Stimulated activated CD8-positive, alpha-beta memory T cell treated with anti-CD3 and anti-CD28 coated beads, Interleukin-15, amount 100 ng/mL, for 1 hour (primary cell): Measurements from ENCODE around the gene STBD1.
"Not testable (repeated sequence)": the region's sequence is repeated elsewhere in the genome, so short reads cannot be mapped to it uniquely, and the experiment has no call there.

ENCODE experiments used
- DNase-seq: peaks from one replicate; pipeline ENCODE4 v3.0.0-alpha.2; 2020; ENCODE audit warnings: low read depth

Gene STBD1

DNA sequence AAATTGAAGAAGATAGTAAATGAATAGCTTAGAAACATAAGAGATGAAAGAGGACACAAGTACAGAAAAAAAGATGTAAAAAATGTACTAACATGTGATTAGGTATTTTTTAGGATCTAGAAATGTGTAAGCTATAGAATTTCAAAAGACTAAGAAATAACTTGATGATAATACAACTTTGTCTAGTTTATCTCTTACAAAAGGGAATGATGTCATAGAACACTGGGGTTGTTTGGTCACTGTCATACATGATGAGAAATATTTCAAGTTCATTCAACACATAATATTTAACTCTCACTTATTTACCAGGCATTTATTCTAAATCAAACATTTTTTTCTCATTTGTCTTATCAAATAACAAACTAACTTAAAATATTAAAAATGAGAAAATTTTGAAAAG is 18.5 kb downstream of the STBD1 start:
- DNase-seq = no peak

DNA sequence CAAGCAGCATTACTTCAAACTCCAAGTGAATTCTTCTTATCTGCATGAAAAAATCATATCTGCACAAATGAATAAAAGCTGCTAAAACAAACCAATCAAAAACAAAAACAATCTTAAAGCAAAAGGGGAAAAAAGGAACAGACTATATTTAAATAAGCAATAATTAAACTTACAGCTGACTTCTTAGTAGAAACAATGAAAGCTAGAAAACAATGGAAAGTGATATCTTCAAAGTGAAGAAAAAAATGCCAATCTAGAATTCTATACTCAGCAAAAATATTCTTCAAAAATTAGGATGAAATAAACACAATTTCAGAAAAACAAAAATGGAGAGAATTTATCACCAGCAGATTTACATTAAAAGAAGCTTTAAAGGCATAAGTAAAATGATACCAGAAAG is 20.0 kb downstream of the STBD1 start:
- no peak for DNase-seq

DNA sequence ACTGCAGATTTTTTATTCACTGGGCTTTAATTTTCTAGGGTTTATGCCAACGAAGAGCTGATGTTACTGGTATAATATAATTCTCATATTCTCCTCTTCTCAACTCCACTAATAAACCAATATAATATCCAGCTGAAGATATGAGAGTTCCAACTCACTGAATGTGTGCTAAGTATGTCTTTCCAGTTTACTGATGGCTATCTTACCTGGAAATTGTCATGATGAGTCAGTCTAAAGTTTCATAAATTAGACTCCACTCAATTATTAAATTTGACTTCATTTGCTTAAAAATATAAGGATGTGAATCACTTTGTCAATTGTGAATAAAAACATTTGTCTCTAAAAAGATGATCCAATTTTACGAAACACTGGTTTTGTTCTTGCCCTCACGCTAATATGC is 28.4 kb downstream of the STBD1 start:
- no peak for DNase-seq

DNA sequence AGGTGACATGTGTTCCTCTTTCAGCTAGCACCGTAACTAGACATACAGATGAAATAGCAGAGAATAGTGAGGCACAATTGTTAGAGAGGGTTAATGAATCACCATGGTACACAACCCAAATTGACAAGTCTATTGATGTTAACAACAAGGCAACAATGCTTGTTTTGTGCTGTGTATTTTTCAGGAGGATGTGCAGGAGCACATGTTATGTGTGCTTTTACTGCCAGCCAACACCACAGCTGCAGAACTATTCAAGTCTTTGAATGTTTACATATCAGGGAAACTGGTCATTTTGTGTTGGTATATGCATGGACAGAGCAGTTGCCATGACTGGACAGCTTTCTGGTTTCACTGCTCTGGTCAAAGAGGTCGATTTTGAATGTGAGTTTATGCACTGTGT is 32.8 kb downstream of the STBD1 start:
- DNase-seq = no peak

DNA sequence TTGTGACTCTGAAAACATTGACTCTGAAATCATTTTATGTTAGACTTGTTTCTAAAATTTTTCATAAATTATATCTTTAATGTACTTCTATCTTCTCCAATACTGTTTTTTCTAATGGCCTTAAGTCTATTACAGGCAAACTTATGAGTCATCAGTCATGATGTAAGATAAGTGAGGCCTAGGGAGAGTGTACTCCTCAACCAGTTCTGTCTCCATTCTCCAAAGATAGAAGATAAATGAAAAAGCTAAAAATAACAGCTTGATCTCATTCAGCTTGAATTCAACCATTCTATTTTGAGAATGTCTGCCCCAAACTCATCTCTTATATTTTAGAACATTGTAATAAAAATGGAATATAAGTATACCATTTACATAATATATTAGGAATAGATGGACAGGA is 34.5 kb downstream of the STBD1 start:
- DNase-seq = no peak

DNA sequence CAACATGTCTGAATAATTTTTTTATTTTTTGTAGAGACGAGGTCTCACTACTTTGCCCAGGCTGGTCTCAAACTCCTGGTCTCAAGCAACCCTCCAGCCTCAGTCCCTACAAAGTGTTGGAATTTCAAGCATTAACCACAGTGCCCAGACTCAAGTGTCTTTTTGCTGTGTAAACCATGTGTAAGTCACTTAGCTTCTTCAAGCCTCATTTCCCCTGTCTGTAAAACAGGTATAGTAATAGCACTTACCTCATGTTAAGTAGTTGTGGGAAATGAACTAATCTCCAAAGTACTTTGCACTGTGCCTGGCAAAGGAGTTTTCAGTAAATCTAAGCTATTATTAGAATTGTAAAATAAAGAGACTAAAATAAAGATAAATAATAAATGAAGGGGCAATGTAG is 35.7 kb downstream of the STBD1 start:
- no peak for DNase-seq

DNA sequence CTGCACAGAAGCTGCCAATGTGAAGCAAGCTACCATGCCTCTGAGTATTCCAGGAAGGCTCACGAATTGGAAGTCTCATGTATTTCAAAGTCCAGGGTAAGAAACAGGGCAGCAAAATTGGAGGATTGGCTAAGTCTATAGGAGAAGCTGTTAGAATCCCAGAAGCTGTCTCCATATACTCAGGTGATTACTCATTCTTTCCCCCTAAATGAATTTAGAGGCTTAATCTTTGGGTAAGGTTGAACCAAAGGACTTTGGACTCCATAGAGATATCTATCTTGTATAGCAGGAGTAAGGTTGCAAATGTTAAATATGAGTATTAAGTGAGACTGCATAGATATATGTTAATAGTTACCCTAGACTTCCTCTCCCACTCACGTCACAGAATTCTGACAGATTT is 36.3 kb downstream of the STBD1 start:
- no peak for DNase-seq

DNA sequence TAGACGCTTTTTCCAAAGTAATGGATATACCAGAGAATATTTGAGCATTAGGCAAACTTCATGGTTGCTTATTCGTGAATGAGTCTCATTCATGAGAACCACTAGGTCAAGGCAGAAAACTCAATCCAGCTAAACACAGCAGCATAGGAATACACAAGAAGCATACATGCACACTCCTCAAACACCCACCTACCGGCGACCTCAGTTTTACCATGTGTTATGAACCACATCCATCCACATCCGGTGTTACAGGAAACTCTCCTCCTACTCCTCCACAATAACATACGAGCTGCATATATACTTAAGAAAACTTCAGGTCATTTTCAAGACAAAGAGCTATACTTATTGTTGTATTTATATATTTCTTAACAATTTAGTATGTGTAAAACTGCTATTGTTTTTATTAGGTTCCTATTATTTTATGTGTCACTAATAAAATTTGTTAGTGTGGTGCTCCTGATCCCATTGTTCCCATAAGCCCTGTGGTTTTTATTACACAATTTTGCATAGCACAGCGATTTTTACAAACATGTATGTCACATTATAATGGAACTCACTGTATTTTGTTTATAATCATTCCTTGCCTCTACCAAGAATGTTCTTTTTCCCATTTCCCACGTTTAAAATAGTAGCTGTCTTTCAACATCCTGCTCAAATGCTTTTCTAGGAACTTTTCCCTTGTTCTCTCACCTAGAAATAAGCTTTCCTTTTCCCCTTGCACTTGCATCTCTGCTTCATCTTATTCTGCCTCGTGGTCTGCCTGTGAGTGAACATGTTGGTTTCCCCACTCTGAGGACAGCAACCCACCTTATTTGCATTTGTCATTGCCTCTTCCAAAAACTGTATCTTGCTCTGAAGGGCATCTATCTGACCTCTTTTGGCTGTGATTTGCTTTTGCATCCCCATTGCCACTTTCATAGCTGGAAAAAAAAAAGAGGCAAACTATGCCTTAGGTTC is 48.3 kb downstream of the STBD1 start:
- no peak for DNase-seq

DNA sequence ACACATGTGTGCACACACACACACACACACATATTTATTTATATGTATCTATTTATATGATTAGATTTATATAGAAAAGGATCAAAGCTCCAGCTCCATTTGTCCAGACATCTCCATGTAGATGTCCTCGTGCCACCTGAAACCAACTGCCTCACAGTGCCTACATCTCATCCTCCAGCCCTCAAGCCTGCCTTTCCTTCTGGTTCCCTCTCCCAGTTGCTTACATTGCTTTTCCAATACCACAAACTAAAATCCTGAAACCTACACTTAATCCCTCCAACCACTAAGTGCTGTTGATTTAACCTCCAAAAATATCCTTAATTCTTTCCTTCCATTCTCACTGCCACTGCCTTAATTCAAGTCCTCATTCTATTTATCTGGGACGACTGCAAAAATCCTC is 51.4 kb downstream of the STBD1 start:
- no peak for DNase-seq

DNA sequence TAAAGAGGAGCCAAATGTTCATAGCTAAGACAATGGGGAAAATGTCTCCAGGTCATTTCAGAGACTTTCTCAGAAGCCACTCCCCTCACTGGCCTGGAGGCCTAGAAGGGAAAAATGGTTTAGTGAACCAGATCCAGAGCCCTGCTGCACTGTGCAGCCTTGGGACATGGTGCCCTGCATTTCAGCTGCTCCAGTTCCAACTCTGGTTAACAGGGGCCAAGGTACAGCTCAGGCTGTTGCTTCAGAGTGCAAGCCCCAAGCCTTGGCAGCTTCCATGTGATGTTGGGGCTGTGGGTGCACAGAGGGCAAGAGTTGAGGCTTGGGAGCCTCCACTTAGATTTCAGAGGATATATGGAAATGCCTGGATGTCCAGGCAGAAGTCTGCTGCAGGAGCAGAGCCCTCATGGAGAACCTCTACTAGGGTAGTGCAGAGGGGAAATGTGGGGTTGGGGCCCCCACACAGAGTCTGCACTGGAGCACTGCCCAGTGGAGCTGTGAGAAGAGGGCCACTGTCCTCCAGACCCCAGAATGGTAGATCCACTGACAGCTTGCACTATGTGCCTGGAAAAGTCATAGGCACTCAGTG is 53.4 kb downstream of the STBD1 start:
- DNase-seq = not testable (repeated sequence)
